K562 (cell line): ENCODE data around the gene DSTYK. TPM values are rescaled to one million over a fixed set of nuclear protein-coding genes. Genes with fewer than 3 reads are reported as not detected.

ENCODE experiments used
- ATAC-seq: fragments of 200-7000 bp; cut with Tn5 transposase; 3 replicates; pipeline ENCODE4 v1.9.1; 2020; ENCODE audit warnings: moderate library complexity
- BruUV-seq: library from RNA; stranded (reverse); fragments of 400-500 nt; replicated peaks from 2 replicates; lab custom pipeline; 2021; lab: Mats Ljungman, UMichigan
- CTCF ChIA-PET: fragments of 300-600 bp; formaldehyde crosslinking; extraction: SDS; loops from one replicate; lab custom pipeline; 2021; ENCODE audit warnings: low intra/inter-chr PET ratio; lab: Yijun Ruan, JAX
- POLR2A ChIA-PET: fragments of 300-600, 350-650 bp; sonication (Branson Sonifier 250); formaldehyde crosslinking; extraction: SDS; loops from one replicate; lab custom pipeline; 2021; ENCODE audit warnings: antibody characterized with exemption, inconsistent platforms; lab: Yijun Ruan, JAX
- DNase-seq, 4 experiments: peaks; one replicate each; pipeline versions ENCODE4 v3.0.0 to v3.0.0-alpha.2; 2011 to 2018; ENCODE audit warnings: low spot score in 3 of 4, mixed read lengths in 3 of 4; ENCODE audit errors: extremely low read depth in 1 of 4
- FAIRE-seq: peaks from 2 replicates; lab custom pipeline; 2011; peaks lifted over from hg19 to GRCh38; lab: Jason Lieb, UNC
- H2AFZ ChIP-seq: 2 replicates; pipeline ENCODE4 v1.6.0; 2011; ENCODE audit warnings: low read depth, low read length, control low read depth, inconsistent platforms
- H3K27ac ChIP-seq: fragments of 200-600 bp; 3 replicates; pipeline ENCODE4 v1.8.0; 2011; ENCODE audit warnings: low read depth, mild to moderate bottlenecking, control low read depth, inconsistent platforms, low read length, moderate library complexity, mixed read lengths; ENCODE audit errors: extremely low read depth
- H3K27me3 ChIP-seq, 2 experiments: fragments of 300-600 bp in 1 of 2; 2 replicates in 1 of 2; 3 replicates in 1 of 2; pipeline versions ENCODE4 v1.6.0 to v1.8.0; 2011; ENCODE audit warnings: inconsistent platforms in 2 of 2, low read length in 2 of 2, mild to moderate bottlenecking in 1 of 2, mixed read lengths in 1 of 2, moderate library complexity in 1 of 2; ENCODE audit not compliant: control insufficient read depth in 2 of 2, insufficient read depth in 2 of 2
- H3K36me3 ChIP-seq: fragments of 300-600 bp; 3 replicates; pipeline ENCODE4 v1.8.0; 2011; ENCODE audit warnings: mild to moderate bottlenecking, low read length, inconsistent platforms; ENCODE audit not compliant: control insufficient read depth, insufficient read depth
- H3K4me1 ChIP-seq, 2 experiments: fragments of 200-600 bp in 1 of 2; replicated peaks in 1 of 2; 2 replicates in 1 of 2; 3 replicates in 1 of 2; pipeline versions ENCODE4 v1.5.1 to v1.8.0; 2011; ENCODE audit warnings: inconsistent platforms in 2 of 2, low read length in 2 of 2, mild to moderate bottlenecking in 1 of 2, mixed read lengths in 1 of 2, moderate library complexity in 1 of 2; ENCODE audit not compliant: control insufficient read depth in 2 of 2, insufficient read depth in 2 of 2
- H3K4me2 ChIP-seq: 2 replicates; pipeline ENCODE4 v1.6.1; 2011; ENCODE audit warnings: low read length, control low read depth, inconsistent platforms, mixed read lengths; ENCODE audit not compliant: insufficient read depth
- H3K4me3 ChIP-seq: fragments of 200-600 bp; sonication (generic), shearing (Covaris generic); 2 replicates; pipeline ENCODE4 v1.5.1; 2016; ENCODE audit warnings: control low read depth, inconsistent platforms
- H3K79me2 ChIP-seq: fragments of 200-600 bp; 3 replicates; pipeline ENCODE4 v1.8.0; 2011; ENCODE audit warnings: low read length, inconsistent platforms; ENCODE audit not compliant: control insufficient read depth, insufficient read depth
- H3K9ac ChIP-seq, 2 experiments: 2 replicates each; pipeline versions ENCODE4 v1.6.0 to v1.6.1; 2011; ENCODE audit warnings: low read depth in 2 of 2, low read length in 2 of 2, control low read depth in 1 of 2, inconsistent platforms in 1 of 2, mild to moderate bottlenecking in 1 of 2, mixed read lengths in 1 of 2; ENCODE audit not compliant: insufficient read depth in 1 of 2
- H3K9me1 ChIP-seq: one replicate; pipeline ENCODE4 v1.6.0; 2011; ENCODE audit warnings: inconsistent platforms, mild to moderate bottlenecking, low read length, moderate library complexity; ENCODE audit not compliant: control insufficient read depth, insufficient read depth
- H3K9me3 ChIP-seq: replicated peaks from 2 replicates; pipeline ENCODE4 v1.5.1; 2011; ENCODE audit warnings: low read depth, low read length, inconsistent platforms; ENCODE audit not compliant: control insufficient read depth, insufficient read depth
- H4K20me1 ChIP-seq: replicated peaks from 2 replicates; pipeline ENCODE4 v1.6.1; 2011; ENCODE audit warnings: low read length, inconsistent platforms, mixed read lengths; ENCODE audit not compliant: control insufficient read depth, insufficient read depth
- CC2D1A ChIP-seq: fragments of 450-650 bp; IDR thresholded peaks from 2 replicates; pipeline ENCODE4 v1.6.1; 2017; ENCODE audit warnings: mild to moderate bottlenecking
- CEBPG ChIP-seq, 3 experiments: fragments of 200-800 bp in 1 of 3; sonication (Bioruptor generic) in 1 of 3; sonication (generic) in 1 of 3; formaldehyde crosslinking in 1 of 3; IDR thresholded peaks in 2 of 3; conservative IDR thresholded peaks in 1 of 3; 2 replicates each; pipeline versions ENCODE4 v1.6.1 to v1.8.0; 2016 to 2022; ENCODE audit warnings: missing compliant biosample characterization in 2 of 3, missing genetic modification characterization in 2 of 3, mild to moderate bottlenecking in 1 of 3, missing genetic modification reagents in 1 of 3
- CHD4 ChIP-seq: fragments of 200-600 bp; sonication (generic); IDR thresholded peaks from 3 replicates; pipeline ENCODE4 v1.6.1; 2012; ENCODE audit warnings: low read depth, mild to moderate bottlenecking, mixed read lengths, low read length, inconsistent platforms; ENCODE audit not compliant: insufficient read depth, insufficient replicate concordance, poor library complexity, severe bottlenecking
- FOXA1 ChIP-seq: fragments of 450-650 bp; IDR thresholded peaks from 2 replicates; pipeline ENCODE4 v1.6.1; 2016; ENCODE audit warnings: mild to moderate bottlenecking, borderline replicate concordance
- NR1H2 ChIP-seq: sonication (generic); formaldehyde crosslinking; IDR thresholded peaks from 2 replicates; pipeline ENCODE4 v1.4.0; 2020; ENCODE audit warnings: mild to moderate bottlenecking, missing genetic modification reagents
- RB1 ChIP-seq: fragments of 450-650 bp; IDR thresholded peaks from 2 replicates; pipeline ENCODE4 v1.6.1; 2017; ENCODE audit warnings: low read depth, mild to moderate bottlenecking
- SIN3A ChIP-seq, 2 experiments: fragments of 150-350 bp in 1 of 2; IDR thresholded peaks; 2 replicates each; pipeline ENCODE4 v1.6.1; 2011 to 2016; ENCODE audit warnings: borderline replicate concordance in 2 of 2, low read depth in 2 of 2, low read length in 2 of 2, mild to moderate bottlenecking in 2 of 2, moderate library complexity in 2 of 2; ENCODE audit not compliant: control insufficient read depth in 1 of 2
- ZNF23 ChIP-seq: fragments of 250-450 bp; sonication (Bioruptor Pico); IDR thresholded peaks from 2 replicates; pipeline ENCODE4 v1.4.0; 2020; ENCODE audit warnings: mild to moderate bottlenecking
- WGBS: fragments of 100-300 bp; shearing (Covaris generic); methylation state at CpG from one replicate; pipeline ENCODE4 v1.1.6; 2016; ENCODE audit warnings: low coverage, mixed read lengths; ENCODE audit not compliant: insufficient coverage; ENCODE audit errors: missing lambda C conversion rate; 5-methylcytosine and 5-hydroxymethylcytosine counted together
- in situ Hi-C: fragments of 300-500 bp; cut with MboI; formaldehyde crosslinking; loops from 4 replicates; pipeline ENCODE4 v1.15.0; 2018; ENCODE audit warnings: inconsistent platforms, mixed read lengths
- intact Hi-C: fragments of 100-400 bp; cut with micrococcal nuclease; formaldehyde crosslinking; loops from 2 replicates; pipeline ENCODE4 v1.14.2; 2022
- polyA plus RNA-seq, 8 experiments: library from polyadenylated mRNA; depleted of rRNA in 4 of 8; stranded (reverse) in 5 of 8; unstranded in 3 of 8; fragments of >200 nt; fragmentation: Nextera tagmentation in 2 of 8; fragmentation: Illumina TruSeq in 1 of 8; extraction: Ambion mirVana in 2 of 8; extraction: Trizol in 1 of 8; gene quantifications; 2 replicates each; pipeline versions ENCODE4 v1.2.1 to v1.2.3, GENCODE V29; 2011 to 2014; ENCODE audit warnings: inconsistent platforms in 1 of 8, missing spikeins in 1 of 8
- total RNA-seq, 7 experiments: library from RNA; depleted of rRNA in 6 of 7; stranded (reverse); fragments of >200 nt in 6 of 7; fragmentation: Illumina TruSeq in 2 of 7; extraction: Trizol in 2 of 7; gene quantifications; 2 replicates each; pipeline versions ENCODE4 v1.2.1 to v1.2.3, GENCODE V29; 2011 to 2021; ENCODE audit warnings: low replicate concordance in 1 of 7
- TF ChIP-seq, protein P1 (sequence below): sonication (generic); formaldehyde crosslinking; IDR thresholded peaks from 2 replicates; pipeline ENCODE4 v1.8.1; 2023; ENCODE audit warnings: mild to moderate bottlenecking, missing genetic modification reagents
- TF ChIP-seq, protein P2 (sequence below): fragments of 250-450 bp; sonication (Bioruptor Pico); IDR thresholded peaks from 2 replicates; pipeline ENCODE4 v1.9.0; 2021; ENCODE audit warnings: mild to moderate bottlenecking, inconsistent platforms
- TF ChIP-seq, protein P3 (sequence below), 2 experiments: fragments of 450-650 bp; conservative IDR thresholded peaks; 2 replicates each; pipeline ENCODE4 v1.6.1; 2017; ENCODE audit warnings: mild to moderate bottlenecking in 2 of 2, moderate library complexity in 2 of 2
- TF ChIP-seq, protein P4 (sequence below), 2 experiments: fragments of 250-450 bp in 1 of 2; fragments of 450-650 bp in 1 of 2; sonication (Bioruptor Pico) in 1 of 2; IDR thresholded peaks; 2 replicates each; pipeline versions ENCODE4 v1.6.1 to v1.8.0; 2016 to 2021; ENCODE audit warnings: mild to moderate bottlenecking in 2 of 2, moderate library complexity in 2 of 2, missing compliant biosample characterization in 1 of 2, missing genetic modification characterization in 1 of 2

The DSTYK gene
- total and polyA plus RNA-seq, 9 of the 15 experiments (the other 6 are each of a cell fraction or from before 2014, with no cell fraction given) = 4.2 to 7.1 (median 6.2) TPM

DNA sequence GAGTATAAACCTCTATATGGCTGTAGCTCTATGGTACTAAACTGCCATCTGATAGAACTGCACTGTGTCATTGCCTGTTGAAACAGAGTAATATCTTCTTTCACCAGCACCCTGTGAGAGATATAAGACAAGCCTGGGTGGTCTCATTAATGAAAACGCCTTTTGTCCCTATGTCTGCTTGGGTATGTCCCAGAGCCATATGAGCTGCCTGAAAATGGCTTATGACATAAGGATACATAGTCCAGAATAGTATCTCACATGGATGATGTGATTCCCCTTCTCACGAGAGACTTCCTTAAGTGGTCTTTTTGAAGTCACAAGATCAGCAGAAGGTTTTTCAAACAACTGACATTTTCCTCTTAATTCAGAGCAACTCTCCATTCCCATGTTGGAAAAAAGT is 8.9 kb upstream of the DSTYK start:
- in situ Hi-C loops (no loop called here), intact Hi-C loops (no loop called here)
- BruUV-seq = no TSS peak
- Histone ChIP-seq H3K4me3 (no peak overlapping the region), H3K36me3 (no peaks in the 10 kb centered on the region), H3K9me3 (no peaks in the 10 kb centered on the region), H3K79me2 (no peaks in the 10 kb centered on the region), H3K4me1 (no peaks in the 10 kb centered on the region), H4K20me1 (no peaks in the 10 kb centered on the region), H2AFZ (no peak overlapping the region), H3K9me1 (no peaks in the 10 kb centered on the region), H3K9ac (no peak overlapping the region), H3K27me3 (peaks cover 0 to 3% of the 10 kb centered on the region in 2 experiments; a peak in 1 of 5 replicates), H3K4me2 (no peak overlapping the region), H3K27ac (no peak overlapping the region)
- ChIA-PET CTCF (no interaction called here), POLR2A (interaction anchor here (0.6 to 1.0 kb wide), 4 partner anchors 8 to 180 kb away, joined by 3 to 5 read pairs (median 3); no protein-coding TSS in a partner anchor)
- ATAC-seq = peak; percentile 41
- DNase-seq = no peak
- no peak for FAIRE-seq
- 29% methylated on average over 2 of the region's 2 CpGs for WGBS
- TF ChIP-seq ZNF23 (CRISPR knock-in tag) (no peak), FOXA1 (no peak), RB1 (no peak), SIN3A (IDR thresholded peaks at IDR 0.05; ENCODE audit: borderline replicate concordance in 2 of 2, control insufficient read depth in 1 of 2, low read depth in 2 of 2, low read length in 2 of 2) (no peak), CHD4 (no peak), CEBPG (CRISPR knock-in tag; IDR thresholded peaks at IDR 0.05) (no peak), CEBPG (tag; conservative IDR thresholded peaks at IDR 0.05 in 1 of 2, IDR thresholded peaks at IDR 0.05 in 1 of 2) (no peak), CC2D1A (no peak), NR1H2 (no peak)
- TF ChIP-seq, protein P1, sequence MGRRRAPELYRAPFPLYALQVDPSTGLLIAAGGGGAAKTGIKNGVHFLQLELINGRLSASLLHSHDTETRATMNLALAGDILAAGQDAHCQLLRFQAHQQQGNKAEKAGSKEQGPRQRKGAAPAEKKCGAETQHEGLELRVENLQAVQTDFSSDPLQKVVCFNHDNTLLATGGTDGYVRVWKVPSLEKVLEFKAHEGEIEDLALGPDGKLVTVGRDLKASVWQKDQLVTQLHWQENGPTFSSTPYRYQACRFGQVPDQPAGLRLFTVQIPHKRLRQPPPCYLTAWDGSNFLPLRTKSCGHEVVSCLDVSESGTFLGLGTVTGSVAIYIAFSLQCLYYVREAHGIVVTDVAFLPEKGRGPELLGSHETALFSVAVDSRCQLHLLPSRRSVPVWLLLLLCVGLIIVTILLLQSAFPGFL (CRISPR knock-in tag) = no peak
- TF ChIP-seq, protein P2, sequence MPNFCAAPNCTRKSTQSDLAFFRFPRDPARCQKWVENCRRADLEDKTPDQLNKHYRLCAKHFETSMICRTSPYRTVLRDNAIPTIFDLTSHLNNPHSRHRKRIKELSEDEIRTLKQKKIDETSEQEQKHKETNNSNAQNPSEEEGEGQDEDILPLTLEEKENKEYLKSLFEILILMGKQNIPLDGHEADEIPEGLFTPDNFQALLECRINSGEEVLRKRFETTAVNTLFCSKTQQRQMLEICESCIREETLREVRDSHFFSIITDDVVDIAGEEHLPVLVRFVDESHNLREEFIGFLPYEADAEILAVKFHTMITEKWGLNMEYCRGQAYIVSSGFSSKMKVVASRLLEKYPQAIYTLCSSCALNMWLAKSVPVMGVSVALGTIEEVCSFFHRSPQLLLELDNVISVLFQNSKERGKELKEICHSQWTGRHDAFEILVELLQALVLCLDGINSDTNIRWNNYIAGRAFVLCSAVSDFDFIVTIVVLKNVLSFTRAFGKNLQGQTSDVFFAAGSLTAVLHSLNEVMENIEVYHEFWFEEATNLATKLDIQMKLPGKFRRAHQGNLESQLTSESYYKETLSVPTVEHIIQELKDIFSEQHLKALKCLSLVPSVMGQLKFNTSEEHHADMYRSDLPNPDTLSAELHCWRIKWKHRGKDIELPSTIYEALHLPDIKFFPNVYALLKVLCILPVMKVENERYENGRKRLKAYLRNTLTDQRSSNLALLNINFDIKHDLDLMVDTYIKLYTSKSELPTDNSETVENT = no peak
- TF ChIP-seq, protein P3, sequence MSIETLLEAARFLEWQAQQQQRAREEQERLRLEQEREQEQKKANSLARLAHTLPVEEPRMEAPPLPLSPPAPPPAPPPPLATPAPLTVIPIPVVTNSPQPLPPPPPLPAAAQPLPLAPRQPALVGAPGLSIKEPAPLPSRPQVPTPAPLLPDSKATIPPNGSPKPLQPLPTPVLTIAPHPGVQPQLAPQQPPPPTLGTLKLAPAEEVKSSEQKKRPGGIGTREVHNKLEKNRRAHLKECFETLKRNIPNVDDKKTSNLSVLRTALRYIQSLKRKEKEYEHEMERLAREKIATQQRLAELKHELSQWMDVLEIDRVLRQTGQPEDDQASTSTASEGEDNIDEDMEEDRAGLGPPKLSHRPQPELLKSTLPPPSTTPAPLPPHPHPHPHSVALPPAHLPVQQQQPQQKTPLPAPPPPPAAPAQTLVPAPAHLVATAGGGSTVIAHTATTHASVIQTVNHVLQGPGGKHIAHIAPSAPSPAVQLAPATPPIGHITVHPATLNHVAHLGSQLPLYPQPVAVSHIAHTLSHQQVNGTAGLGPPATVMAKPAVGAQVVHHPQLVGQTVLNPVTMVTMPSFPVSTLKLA (conservative IDR thresholded peaks at IDR 0.05) = no peak
- TF ChIP-seq, protein P4, sequence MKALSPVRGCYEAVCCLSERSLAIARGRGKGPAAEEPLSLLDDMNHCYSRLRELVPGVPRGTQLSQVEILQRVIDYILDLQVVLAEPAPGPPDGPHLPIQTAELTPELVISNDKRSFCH (CRISPR knock-in tag; IDR thresholded peaks at IDR 0.05) = no peak
- TF ChIP-seq, protein P4 (tag; IDR thresholded peaks at IDR 0.05) = no peak
